GM19397 (cell line): Measurements from ENCODE around the gene MCCC1.
"Not testable (repeated sequence)": the region's sequence is repeated elsewhere in the genome, so short reads cannot be mapped to it uniquely, and the experiment has no call there.

Experiments used
- ATAC-seq: cut with Tn5 transposase; IDR thresholded peaks from one replicate; pipeline ENCODE4 v1.9.1; 2021; ENCODE audit warnings: mild to moderate bottlenecking, moderate library complexity; ENCODE audit not compliant: unreplicated experiment

Gene MCCC1

GRCh38 chr3:182993486-182994201, 105.7 kb downstream of the MCCC1 start:
- not testable (repeated sequence) for ATAC-seq

- no peak for ATAC-seq
Observed at GRCh38 chr3:182989566-182989965, 109.7 kb downstream of the MCCC1 start.

- no peak for ATAC-seq
Observed at GRCh38 chr3:182986021-182986420, 113.3 kb downstream of the MCCC1 start.

- ATAC-seq: no peak
Observed at GRCh38 chr3:182983876-182984275, 115.4 kb downstream of the MCCC1 start.

- ATAC-seq: no peak
Observed at GRCh38 chr3:182981038-182981380, 118.3 kb downstream of the MCCC1 start.

GRCh38 chr3:182980204-182981037, 118.9 kb downstream of the MCCC1 start, which contains the start of gene DCUN1D1:
DCUN1D1 (minus strand) TSS chr3:182980538; CDS start chr3:182980489, 49 bp downstream.
- ATAC-seq: peak; percentile 95

- no peak for ATAC-seq
Observed at GRCh38 chr3:182979674-182980191, 119.6 kb downstream of the MCCC1 start.

GRCh38 chr3:182979103-182979673, 120.1 kb downstream of the MCCC1 start:
- ATAC-seq: no peak

- ATAC-seq: no peak
Observed at GRCh38 chr3:182978387-182978786, 120.9 kb downstream of the MCCC1 start.

- no peak for ATAC-seq
Observed at GRCh38 chr3:182973047-182973446, 126.2 kb downstream of the MCCC1 start.

- ATAC-seq: no peak
Observed at GRCh38 chr3:182972387-182972786, 126.9 kb downstream of the MCCC1 start.

- ATAC-seq: no peak
Observed at GRCh38 chr3:182971637-182972036, 127.7 kb downstream of the MCCC1 start.

- no peak for ATAC-seq
Observed at GRCh38 chr3:182970811-182971418, 128.4 kb downstream of the MCCC1 start.

GRCh38 chr3:182969853-182970252, 129.4 kb downstream of the MCCC1 start:
- no peak for ATAC-seq

- ATAC-seq: no peak
Observed at GRCh38 chr3:182969277-182969676, 130.0 kb downstream of the MCCC1 start.

- peak; percentile 48 for ATAC-seq
Observed at GRCh38 chr3:182967218-182968204, 131.8 kb downstream of the MCCC1 start.

GRCh38 chr3:182965861-182966366, 133.4 kb downstream of the MCCC1 start:
- ATAC-seq: no peak
